ENCODE results near the gene KRT74. TPM values are rescaled to one million over a fixed set of nuclear protein-coding genes. Genes with fewer than 3 reads are reported as not detected.

Gene KRT74
- total RNA-seq, 4 donors from 2014 or later, result 2.0 to 44.4 (median 21.2) TPM

- H3K9me3 ChIP-seq, result no peaks in the 10 kb centered on the region
- TF ChIP-seq POLR2A (IDR thresholded peaks at IDR 0.05), result no peak
- TF ChIP-seq EP300 (IDR thresholded peaks at IDR 0.05), result no peak
- no peak for TF ChIP-seq POLR2AphosphoS5 (IDR thresholded peaks at IDR 0.05)
- TF ChIP-seq CTCF (IDR thresholded peaks at IDR 0.05), result no peak
- DNase-seq (ENCODE audit: low spot score in 2 of 2), result no peak
- H3K36me3 ChIP-seq, result no peaks in the 10 kb centered on the region
- WGBS, result 63% methylated on average over 6 of the region's 6 CpGs
- H3K27me3 ChIP-seq, result peaks cover 10% of the 10 kb centered on the region
- H3K4me1 ChIP-seq, result no peaks in the 10 kb centered on the region
- no peak overlapping the region for H3K27ac ChIP-seq
- no peak overlapping the region for H3K4me3 ChIP-seq
Observed at GRCh38 chr12:52551216-52551865, 22.3 kb downstream of the KRT74 start.

- peaks cover 19% of the 10 kb centered on the region for H3K4me1 ChIP-seq
- no peaks in the 10 kb centered on the region for H3K9me3 ChIP-seq
- H3K27ac ChIP-seq, result no peak overlapping the region
- H3K27me3 ChIP-seq, result no peaks in the 10 kb centered on the region
- no peaks in the 10 kb centered on the region for H3K36me3 ChIP-seq
- 83% methylated on average over 15 of the region's 15 CpGs for WGBS
- DNase-seq (ENCODE audit: low spot score in 2 of 2), result no peak
- no peak overlapping the region for H3K4me3 ChIP-seq
- TF ChIP-seq POLR2A (IDR thresholded peaks at IDR 0.05), result no peak
- no peak for TF ChIP-seq POLR2AphosphoS5 (IDR thresholded peaks at IDR 0.05)
- no peak for TF ChIP-seq EP300 (IDR thresholded peaks at IDR 0.05)
Observed at GRCh38 chr12:52546126-52546525, 27.5 kb downstream of the KRT74 start.

- Histone ChIP-seq H3K27ac (peak overlapping the region; percentile 51), H3K27me3 (no peaks in the 10 kb centered on the region), H3K9me3 (no peaks in the 10 kb centered on the region), H3K36me3 (no peaks in the 10 kb centered on the region), H3K4me3 (no peak overlapping the region), H3K4me1 (peaks cover 35% of the 10 kb centered on the region)
- 28% methylated on average over 16 of the region's 17 CpGs for WGBS
- DNase-seq (ENCODE audit: low spot score in 2 of 2), result no peak
- TF ChIP-seq CTCF (IDR thresholded peaks at IDR 0.05), result peak in 1 of 2 donors; percentile 24
- no peak for TF ChIP-seq EP300 (IDR thresholded peaks at IDR 0.05)
Observed at GRCh38 chr12:52543985-52544883, 29.4 kb downstream of the KRT74 start.

- Histone ChIP-seq H3K27ac (no peak overlapping the region), H3K27me3 (no peaks in the 10 kb centered on the region), H3K9me3 (no peaks in the 10 kb centered on the region), H3K4me1 (peaks cover 40% of the 10 kb centered on the region), H3K4me3 (no peak overlapping the region), H3K36me3 (no peaks in the 10 kb centered on the region)
- WGBS, result 81% methylated on average over 7 of the region's 7 CpGs
- no peak for TF ChIP-seq EP300 (IDR thresholded peaks at IDR 0.05)
- no peak for TF ChIP-seq POLR2A (IDR thresholded peaks at IDR 0.05)
- TF ChIP-seq CTCF (IDR thresholded peaks at IDR 0.05), result no peak
- TF ChIP-seq POLR2AphosphoS5 (IDR thresholded peaks at IDR 0.05), result no peak
- DNase-seq (ENCODE audit: low spot score in 2 of 2), result no peak
Observed at GRCh38 chr12:52542785-52543318, 30.8 kb downstream of the KRT74 start.

GRCh38 chr12:52542157-52542556, 31.5 kb downstream of the KRT74 start:
- Histone ChIP-seq H3K4me3 (no peak overlapping the region), H3K27ac (no peak overlapping the region), H3K27me3 (no peaks in the 10 kb centered on the region), H3K9me3 (no peaks in the 10 kb centered on the region), H3K4me1 (peaks cover 40% of the 10 kb centered on the region), H3K36me3 (no peaks in the 10 kb centered on the region)
- TF ChIP-seq POLR2AphosphoS5 (IDR thresholded peaks at IDR 0.05) (no peak), CTCF (IDR thresholded peaks at IDR 0.05) (no peak), EP300 (IDR thresholded peaks at IDR 0.05) (no peak), POLR2A (IDR thresholded peaks at IDR 0.05) (no peak)
- no peak for DNase-seq (ENCODE audit: low spot score in 2 of 2)

Data from suprapubic skin (tissue), 4 donors.